ENCODE measurements around the gene STX18. TPM values are rescaled to one million over a fixed set of nuclear protein-coding genes. Genes with fewer than 3 reads are reported as not detected.
"Not testable (repeated sequence)": the region's sequence is repeated elsewhere in the genome, so short reads cannot be mapped to it uniquely, and the experiment has no call there.

STX18 gene
- polyA plus RNA-seq, result 28.3 TPM

- Mint-ChIP-seq H3K27me3 (no peaks in the 10 kb centered on the region), H3K36me3 (no peaks in the 10 kb centered on the region)
These were observed at the start of gene STX18 for GRCh38 chr4:4541661-4542570. STX18 (minus strand) TSS chr4:4542048; CDS start chr4:4541964, 84 bp downstream.

GRCh38 chr4:4591071-4591470 lies 49.2 kb upstream of the STX18 start:
- Mint-ChIP-seq H3K4me3 (no peak overlapping the region), H3K36me3 (peaks cover 14% of the 10 kb centered on the region), H3K9me3 (peaks cover 5 to 11% (median 8%) of the 10 kb centered on the region in 3 donors), H3K4me1 (no peaks in the 10 kb centered on the region), H3K27ac (peak overlapping the region in 1 of 3 donors; percentile 11), H3K27me3 (no peaks in the 10 kb centered on the region)

More at GRCh38 chr4:4541661-4542570, at the start of gene STX18:
- peak within 1 kb of the TSS; percentile 93 to 97 (median 94) for H3K27ac Mint-ChIP-seq
- H3K9me3 Mint-ChIP-seq, result no peaks in the 10 kb centered on the region
- H3K4me3 Mint-ChIP-seq, result peak within 1 kb of the TSS; percentile 97 to 99 (median 98)
- H3K4me1 Mint-ChIP-seq, result peaks cover 24 to 41% (median 39%) of the 10 kb centered on the region in 3 donors

- H3K27me3 Mint-ChIP-seq, result no peaks in the 10 kb centered on the region
- peaks cover 4 to 11% (median 5%) of the 10 kb centered on the region in 3 donors for H3K9me3 Mint-ChIP-seq
- no peak overlapping the region for H3K27ac Mint-ChIP-seq
- H3K4me1 Mint-ChIP-seq, result no peaks in the 10 kb centered on the region
- no peak overlapping the region for H3K4me3 Mint-ChIP-seq
- H3K36me3 Mint-ChIP-seq, result peaks cover 12% of the 10 kb centered on the region
These were observed 48.7 kb upstream of the STX18 start for GRCh38 chr4:4590546-4590945.

GRCh38 chr4:4585012-4585670 lies 43.3 kb upstream of the STX18 start:
- H3K9me3 Mint-ChIP-seq, result peaks cover 0 to 5% (median 0%) of the 10 kb centered on the region in 3 donors
- H3K27ac Mint-ChIP-seq, result no peak overlapping the region
- no peaks in the 10 kb centered on the region for H3K4me1 Mint-ChIP-seq
- peaks cover 6% of the 10 kb centered on the region for H3K36me3 Mint-ChIP-seq
- no peak overlapping the region for H3K4me3 Mint-ChIP-seq
- H3K27me3 Mint-ChIP-seq, result no peaks in the 10 kb centered on the region

- peaks cover 0 to 5% (median 0%) of the 10 kb centered on the region in 3 donors for H3K9me3 Mint-ChIP-seq
- H3K27ac Mint-ChIP-seq, result no peak overlapping the region
- H3K4me3 Mint-ChIP-seq, result no peak overlapping the region
- H3K27me3 Mint-ChIP-seq, result no peaks in the 10 kb centered on the region
- peaks cover 10% of the 10 kb centered on the region for H3K36me3 Mint-ChIP-seq
- H3K4me1 Mint-ChIP-seq, result no peaks in the 10 kb centered on the region
These were observed 41.8 kb upstream of the STX18 start for GRCh38 chr4:4583606-4584005.

- peaks cover 0 to 5% (median 0%) of the 10 kb centered on the region in 3 donors for H3K9me3 Mint-ChIP-seq
- H3K4me1 Mint-ChIP-seq, result no peaks in the 10 kb centered on the region
- H3K4me3 Mint-ChIP-seq, result no peak overlapping the region
- no peak overlapping the region for H3K27ac Mint-ChIP-seq
- peaks cover 10% of the 10 kb centered on the region for H3K36me3 Mint-ChIP-seq
- H3K27me3 Mint-ChIP-seq, result no peaks in the 10 kb centered on the region
These were observed 40.8 kb upstream of the STX18 start for GRCh38 chr4:4582653-4583052.

GRCh38 chr4:4580494-4580893 lies 38.6 kb upstream of the STX18 start:
- Mint-ChIP-seq H3K4me1 (peaks cover 0 to 6% (median 5%) of the 10 kb centered on the region in 3 donors), H3K9me3 (no peaks in the 10 kb centered on the region), H3K4me3 (no peak overlapping the region), H3K27ac (no peak overlapping the region), H3K36me3 (peaks cover 6% of the 10 kb centered on the region), H3K27me3 (no peaks in the 10 kb centered on the region)

GRCh38 chr4:4578981-4579380 lies 37.1 kb upstream of the STX18 start:
- no peaks in the 10 kb centered on the region for H3K9me3 Mint-ChIP-seq
- H3K27ac Mint-ChIP-seq, result peak overlapping the region in 1 of 3 donors; percentile 76
- no peaks in the 10 kb centered on the region for H3K27me3 Mint-ChIP-seq
- peaks cover 7% of the 10 kb centered on the region for H3K36me3 Mint-ChIP-seq
- peaks cover 10 to 15% (median 13%) of the 10 kb centered on the region in 3 donors for H3K4me1 Mint-ChIP-seq
- no peak overlapping the region for H3K4me3 Mint-ChIP-seq

GRCh38 chr4:4577359-4577875 lies 35.6 kb upstream of the STX18 start:
- Mint-ChIP-seq H3K27ac (peak overlapping the region in 1 of 3 donors; percentile 34), H3K9me3 (no peaks in the 10 kb centered on the region), H3K4me3 (peak overlapping the region in 1 of 4 donors; percentile 67), H3K4me1 (peaks cover 13 to 17% (median 13%) of the 10 kb centered on the region in 3 donors), H3K36me3 (peaks cover 6% of the 10 kb centered on the region), H3K27me3 (no peaks in the 10 kb centered on the region)

GRCh38 chr4:4575284-4576211 lies 33.7 kb upstream of the STX18 start:
- peak overlapping the region in 2 of 3 donors; percentile 62 to 92 for H3K27ac Mint-ChIP-seq
- H3K4me1 Mint-ChIP-seq, result peaks cover 13 to 17% (median 14%) of the 10 kb centered on the region in 3 donors
- no peaks in the 10 kb centered on the region for H3K9me3 Mint-ChIP-seq
- peaks cover 9% of the 10 kb centered on the region for H3K36me3 Mint-ChIP-seq
- peak overlapping the region; percentile 19 to 94 (median 86) for H3K4me3 Mint-ChIP-seq
- H3K27me3 Mint-ChIP-seq, result no peaks in the 10 kb centered on the region

GRCh38 chr4:4574792-4575191 lies 32.9 kb upstream of the STX18 start:
- peaks cover 13 to 17% (median 14%) of the 10 kb centered on the region in 3 donors for H3K4me1 Mint-ChIP-seq
- H3K4me3 Mint-ChIP-seq, result peak overlapping the region; percentile 19 to 90 (median 86)
- H3K27me3 Mint-ChIP-seq, result no peaks in the 10 kb centered on the region
- peak overlapping the region; percentile 54 to 92 (median 62) for H3K27ac Mint-ChIP-seq
- peaks cover 9% of the 10 kb centered on the region for H3K36me3 Mint-ChIP-seq
- peaks cover 0 to 2% (median 0%) of the 10 kb centered on the region in 3 donors for H3K9me3 Mint-ChIP-seq

- Mint-ChIP-seq H3K36me3 (peaks cover 7% of the 10 kb centered on the region), H3K27ac (peak overlapping the region; percentile 2 to 62 (median 40)), H3K27me3 (no peaks in the 10 kb centered on the region), H3K4me3 (peak overlapping the region; percentile 19 to 90 (median 86)), H3K4me1 (peaks cover 13 to 17% (median 14%) of the 10 kb centered on the region in 3 donors), H3K9me3 (peaks cover 0 to 6% (median 0%) of the 10 kb centered on the region in 3 donors)
These were observed 32.2 kb upstream of the STX18 start for GRCh38 chr4:4574052-4574451.

- peaks cover 8% of the 10 kb centered on the region for H3K36me3 Mint-ChIP-seq
- H3K27ac Mint-ChIP-seq, result no peak overlapping the region
- H3K4me1 Mint-ChIP-seq, result peaks cover 13 to 17% (median 14%) of the 10 kb centered on the region in 3 donors
- no peaks in the 10 kb centered on the region for H3K27me3 Mint-ChIP-seq
- no peak overlapping the region for H3K4me3 Mint-ChIP-seq
- H3K9me3 Mint-ChIP-seq, result peaks cover 0 to 6% (median 0%) of the 10 kb centered on the region in 3 donors
These were observed 31.0 kb upstream of the STX18 start for GRCh38 chr4:4572821-4573220.

- Mint-ChIP-seq H3K4me1 (peaks cover 9 to 11% (median 9%) of the 10 kb centered on the region in 3 donors), H3K27ac (peak overlapping the region in 1 of 3 donors; percentile 22)
- not testable (repeated sequence) for H3K36me3 Mint-ChIP-seq, H3K4me3 Mint-ChIP-seq, H3K9me3 Mint-ChIP-seq, H3K27me3 Mint-ChIP-seq
These were observed 28.0 kb upstream of the STX18 start for GRCh38 chr4:4569861-4570260.
